HG03575 (cell line): Measurements from ENCODE around the gene SNRNP40.
"Not testable (repeated sequence)": the region's sequence is repeated elsewhere in the genome, so short reads cannot be mapped to it uniquely, and the experiment has no call there.

Experiments
- ATAC-seq: cut with Tn5 transposase; IDR thresholded peaks from one replicate; pipeline ENCODE4 v1.9.1; 2021; ENCODE audit not compliant: unreplicated experiment, insufficient number of reproducible peaks, low FRiP score; ENCODE audit errors: extremely low read depth

The SNRNP40 gene

DNA sequence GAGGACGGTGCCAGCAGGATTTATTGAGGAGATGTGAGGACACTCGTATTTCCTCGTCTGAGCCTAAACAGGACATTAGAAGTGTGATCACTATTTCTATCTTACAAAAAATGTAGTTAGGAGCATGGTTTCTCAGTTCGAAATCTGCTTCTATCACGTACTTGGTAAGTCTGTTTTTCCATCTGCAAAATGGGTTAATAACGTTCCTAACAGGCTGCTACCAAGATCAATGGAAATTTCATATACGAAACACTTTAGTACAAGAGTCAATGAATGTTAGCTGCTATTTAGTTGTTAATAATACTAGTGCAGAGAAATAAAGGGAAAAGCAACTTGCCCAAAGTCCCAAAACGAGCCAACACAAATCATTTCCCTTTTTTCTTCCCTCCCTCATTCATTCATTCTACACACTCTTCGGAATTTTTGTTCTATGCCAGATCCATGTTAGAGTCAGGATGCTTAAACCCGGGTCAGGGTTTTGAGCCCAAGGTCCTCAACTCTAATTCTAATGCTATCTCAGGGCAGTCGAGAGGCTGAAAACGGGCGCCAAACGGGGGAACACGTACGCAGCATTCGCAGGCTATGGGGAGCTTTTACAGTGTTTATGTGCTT, 608 bp downstream of the SNRNP40 start:
- no peak for ATAC-seq

DNA sequence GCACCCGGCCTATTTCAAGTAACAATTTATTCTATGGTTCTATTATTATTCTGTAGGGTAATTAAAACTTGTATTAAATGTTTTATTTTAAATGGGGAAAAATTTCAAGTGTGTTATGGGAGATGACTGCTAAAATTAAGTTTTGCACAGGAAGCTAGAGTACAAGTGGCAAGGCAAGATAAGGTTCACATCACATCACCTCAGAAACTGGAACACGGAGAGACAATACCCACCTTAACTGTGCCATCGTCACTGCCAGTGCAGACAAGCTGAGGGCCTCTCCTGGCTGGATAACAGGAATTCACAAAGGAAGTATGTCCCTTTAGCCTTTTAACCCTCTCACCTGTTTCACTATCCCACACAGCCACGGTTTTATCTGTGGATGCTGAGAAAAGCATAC, 7.6 kb downstream of the SNRNP40 start:
- no peak for ATAC-seq

DNA sequence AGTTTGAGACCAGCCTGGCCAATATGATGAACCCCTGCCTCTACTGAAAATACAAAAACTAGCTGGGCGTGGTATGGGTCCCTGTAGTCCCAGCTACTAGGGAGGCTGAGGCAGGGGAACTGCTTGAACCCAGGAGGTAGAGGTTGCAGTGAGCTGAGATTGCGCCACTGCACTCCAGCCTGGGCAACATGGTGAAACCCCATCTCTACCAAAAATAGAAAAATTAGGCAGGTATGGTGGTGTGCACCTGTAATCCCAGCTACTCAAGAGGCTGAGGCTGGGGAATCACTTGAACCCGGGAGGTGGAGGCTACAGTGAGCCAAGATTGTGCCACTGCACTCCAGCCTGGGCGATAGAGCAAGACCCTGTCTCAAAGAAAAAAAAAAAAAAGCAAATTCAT, 8.8 kb downstream of the SNRNP40 start:
- ATAC-seq, result not testable (repeated sequence)

DNA sequence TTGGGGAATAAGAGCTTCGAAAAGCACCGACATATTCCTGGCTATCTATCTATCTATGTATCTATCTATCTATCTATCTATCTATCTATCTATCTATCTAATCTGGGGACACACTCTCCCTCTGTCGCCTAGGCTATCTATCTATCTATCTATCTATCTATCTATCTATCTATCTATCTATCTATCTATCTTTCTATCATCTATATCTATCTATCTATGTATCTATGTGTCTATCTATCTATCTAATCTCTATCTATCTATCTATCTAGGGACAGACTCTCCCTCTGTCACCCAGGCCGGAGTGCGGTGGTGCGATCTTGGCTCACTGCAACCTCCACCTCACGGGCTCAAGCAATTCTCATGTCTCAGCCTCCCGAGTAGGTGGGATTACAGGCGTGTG, 14.2 kb downstream of the SNRNP40 start:
- ATAC-seq, result not testable (repeated sequence)

DNA sequence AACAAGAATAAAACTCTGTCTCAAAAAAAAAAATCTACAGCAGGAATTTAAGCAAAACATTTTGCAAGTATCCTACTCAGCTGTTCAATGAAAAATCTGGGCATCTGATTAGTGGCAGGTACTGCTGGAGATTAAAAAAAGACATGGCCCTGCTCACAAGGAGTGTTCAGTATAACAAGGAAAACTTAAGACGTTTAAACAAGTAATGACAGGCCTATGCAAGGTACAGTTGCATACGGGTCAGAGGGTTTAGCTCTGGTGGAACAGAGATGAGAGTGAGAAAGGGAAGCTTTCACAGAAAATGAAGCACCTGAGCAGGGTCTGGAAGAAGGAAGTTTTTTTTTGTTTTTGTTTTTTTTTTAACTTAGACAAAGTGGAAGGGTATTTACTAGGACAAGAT, 23.0 kb downstream of the SNRNP40 start:
- no peak for ATAC-seq

DNA sequence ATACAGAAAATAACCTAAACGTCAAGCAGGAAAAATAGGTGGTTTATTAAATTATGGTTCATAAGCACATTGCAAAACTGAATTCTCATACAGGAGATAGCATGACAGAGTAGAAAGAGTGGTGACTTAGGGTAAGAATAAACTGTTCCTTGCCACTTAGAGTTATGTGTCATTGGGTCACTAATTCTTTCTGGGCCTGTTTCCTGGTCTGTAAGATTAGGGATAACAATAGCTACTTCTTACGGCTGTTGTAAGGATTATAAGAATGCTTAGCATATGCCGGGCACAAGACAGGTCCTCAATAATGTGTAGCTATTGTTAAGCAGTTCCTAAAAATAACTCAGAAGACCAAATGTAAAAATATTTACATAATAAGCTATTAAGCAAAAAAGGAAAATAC, 24.2 kb downstream of the SNRNP40 start:
- ATAC-seq, result no peak

DNA sequence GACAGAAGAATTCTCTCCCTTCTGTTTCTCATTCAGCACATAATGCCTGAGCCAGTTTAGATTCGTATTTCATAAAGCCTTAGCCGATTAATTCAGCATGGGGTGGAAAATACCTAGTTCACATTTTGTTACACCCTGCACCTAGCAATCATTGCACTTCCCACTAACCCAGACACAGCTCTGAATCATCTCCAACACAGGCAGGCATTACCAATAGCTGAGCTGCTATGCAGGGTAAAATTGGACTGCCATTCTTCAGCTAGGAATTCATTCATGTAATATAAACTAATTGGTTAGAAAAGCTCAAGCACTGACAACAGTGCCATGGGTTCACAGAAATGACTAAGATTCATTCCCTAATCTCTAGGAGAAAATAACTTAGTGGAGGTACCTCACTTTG, 30.0 kb downstream of the SNRNP40 start:
- ATAC-seq, result no peak

DNA sequence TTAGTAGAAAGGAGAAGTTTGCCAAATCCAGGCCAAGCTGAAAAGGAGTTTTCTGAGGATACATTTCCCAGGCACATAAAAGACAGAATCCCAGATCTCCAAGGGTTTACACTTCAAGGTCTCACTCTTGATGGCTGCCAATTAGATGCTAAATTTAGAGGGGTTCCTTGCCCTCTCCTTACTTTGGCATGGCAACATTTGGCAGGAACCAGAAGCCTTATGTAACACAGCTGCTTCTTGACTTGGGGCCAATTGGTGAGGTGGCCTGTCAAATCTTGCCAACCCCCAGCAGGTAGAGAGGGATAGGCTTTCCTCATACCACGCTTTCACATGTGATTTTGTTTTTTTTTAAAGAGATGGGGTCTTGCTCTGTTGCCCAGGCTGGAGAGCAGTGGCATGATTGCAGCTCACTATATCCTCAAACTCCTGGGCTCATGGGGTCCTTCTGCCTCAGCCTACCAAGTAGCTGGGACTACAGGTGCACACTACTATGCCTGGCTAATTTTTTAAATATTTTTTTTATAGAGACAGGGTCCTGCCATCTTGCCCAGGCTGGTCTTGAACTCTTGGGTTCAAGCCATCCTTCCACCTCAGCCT, 31.7 kb downstream of the SNRNP40 start:
- ATAC-seq, result no peak

DNA sequence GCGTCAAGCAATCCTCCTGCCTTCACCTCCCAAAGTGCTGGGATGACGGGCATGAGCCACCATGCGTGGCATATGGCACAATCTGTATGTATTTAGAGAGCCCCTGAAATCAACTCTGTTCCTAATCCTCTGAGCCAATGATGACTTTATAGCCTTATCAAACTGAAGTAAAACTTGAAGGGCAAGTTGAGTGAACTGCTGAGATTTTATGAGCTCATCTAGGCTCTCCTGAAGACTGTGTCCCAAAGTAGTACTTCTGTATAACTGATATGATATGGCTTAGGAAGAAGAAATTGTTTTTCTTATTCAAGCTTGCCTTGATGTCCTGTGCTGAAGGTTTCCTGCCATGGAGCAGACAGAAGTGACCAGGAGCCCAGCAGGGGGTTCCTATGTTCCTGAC, 33.2 kb downstream of the SNRNP40 start:
- no peak for ATAC-seq

DNA sequence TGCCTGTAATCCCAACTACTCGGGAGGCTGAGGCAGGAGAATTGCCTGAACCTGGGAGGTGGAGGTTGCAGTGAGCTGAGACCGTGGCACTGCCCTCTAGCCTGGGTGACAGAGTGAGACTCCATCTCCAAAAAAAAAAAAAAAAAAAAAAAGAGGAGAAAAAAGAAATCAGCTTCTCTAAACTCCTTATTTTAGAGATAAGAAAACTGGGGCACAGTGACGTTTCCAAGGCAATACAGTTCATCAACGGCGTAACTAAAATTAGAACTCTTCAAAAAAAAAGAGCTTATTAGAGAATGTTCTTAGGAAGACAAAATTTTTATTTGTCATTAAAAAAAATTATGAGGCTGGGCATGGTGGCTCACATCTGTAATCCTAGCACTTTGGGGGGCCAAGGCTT, 34.2 kb downstream of the SNRNP40 start:
- ATAC-seq, result not testable (repeated sequence)

DNA sequence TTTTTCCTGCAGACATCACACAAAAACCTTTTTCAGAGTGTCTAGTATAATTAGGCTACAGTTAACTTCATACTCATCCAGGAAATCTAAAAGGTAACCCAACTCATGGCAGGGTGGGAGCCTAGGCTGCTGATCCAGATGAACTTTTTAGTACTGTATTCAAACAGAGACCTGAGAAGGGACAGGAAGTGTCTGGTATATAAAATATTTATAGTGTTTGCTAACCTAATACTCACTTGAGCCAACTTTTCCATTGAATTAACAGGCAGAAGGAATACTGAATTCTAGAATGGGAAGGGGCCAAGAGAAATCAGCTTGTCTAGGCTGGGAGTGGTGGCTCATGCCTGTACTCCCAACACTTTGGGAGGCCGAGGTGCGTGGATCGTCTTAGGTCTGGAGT, 34.7 kb downstream of the SNRNP40 start:
- no peak for ATAC-seq

DNA sequence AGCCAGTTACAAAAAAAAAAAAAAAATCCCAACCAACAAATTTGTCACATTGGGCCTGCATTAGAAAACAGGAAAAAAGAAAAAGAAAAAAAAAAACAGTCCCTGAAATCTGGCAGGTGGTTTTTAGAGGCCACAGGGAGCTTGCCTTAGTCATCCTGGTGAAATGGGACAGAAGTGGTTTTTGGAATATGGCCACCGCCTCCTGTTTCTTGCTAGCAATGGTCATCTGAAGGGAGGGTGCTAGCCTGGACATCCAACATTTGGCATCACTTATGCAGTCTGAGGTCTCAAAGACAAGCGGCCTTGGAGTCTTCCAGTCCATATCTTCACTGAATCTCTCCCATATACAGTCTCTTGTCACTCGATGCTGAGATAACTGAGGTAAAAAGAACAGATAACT, 36.8 kb downstream of the SNRNP40 start:
- ATAC-seq, result no peak

DNA sequence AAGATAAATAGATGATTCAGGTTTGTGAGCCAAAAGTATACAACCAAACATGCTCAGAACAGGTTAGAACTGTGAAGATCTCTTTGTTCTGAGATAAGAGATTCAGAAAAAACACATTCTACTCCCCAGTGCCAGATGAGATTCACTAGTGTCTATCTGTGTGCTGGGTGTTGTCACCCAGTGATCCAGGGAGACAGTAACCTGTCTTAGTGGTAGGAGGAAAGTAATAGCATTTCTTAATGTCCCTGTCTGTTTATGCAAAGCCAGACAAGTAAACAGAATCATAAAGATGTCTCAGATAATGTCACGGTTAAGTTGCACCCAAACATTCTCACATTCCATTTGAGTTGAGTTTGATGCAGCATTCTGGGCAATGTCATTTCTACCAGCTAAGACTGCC, 38.0 kb downstream of the SNRNP40 start:
- no peak for ATAC-seq

DNA sequence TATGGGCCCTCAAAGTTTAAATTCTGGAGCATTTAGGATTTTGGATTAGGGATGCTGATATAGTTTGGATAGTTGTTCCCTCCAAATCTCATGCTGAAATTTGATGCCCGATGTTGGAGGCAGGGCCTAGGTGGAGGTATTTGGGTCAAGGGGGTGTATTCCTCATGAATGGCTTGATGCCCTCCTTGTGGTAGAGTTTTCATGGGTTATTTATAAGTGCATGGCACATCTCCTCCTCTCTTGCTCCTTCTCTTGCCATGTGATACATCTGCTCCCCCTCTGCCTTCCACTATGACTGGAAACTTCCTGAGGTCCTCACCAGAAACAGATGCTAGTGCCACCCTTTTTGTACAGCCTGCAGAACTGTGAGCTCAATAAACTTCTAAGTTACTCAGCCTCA, 39.4 kb downstream of the SNRNP40 start:
- no peak for ATAC-seq

DNA sequence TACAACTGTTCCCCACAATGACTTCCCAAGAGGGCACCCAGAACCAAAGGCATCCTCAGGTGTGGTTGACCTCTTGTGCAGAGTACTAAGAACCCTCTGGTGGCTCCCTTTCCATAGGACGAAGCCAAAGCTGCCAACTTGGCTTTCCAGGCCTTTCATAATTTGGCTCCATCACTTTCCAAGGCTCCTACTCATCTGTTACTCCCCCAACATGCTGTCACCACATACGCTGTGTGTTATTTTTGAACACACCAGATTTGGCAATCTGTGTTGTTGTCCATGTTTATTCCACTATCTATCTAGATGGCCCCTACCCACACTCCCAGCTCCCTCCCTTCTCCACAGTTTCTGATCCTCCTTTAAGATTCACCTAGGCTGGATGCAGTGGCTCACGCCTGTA, 46.7 kb downstream of the SNRNP40 start:
- no peak for ATAC-seq

DNA sequence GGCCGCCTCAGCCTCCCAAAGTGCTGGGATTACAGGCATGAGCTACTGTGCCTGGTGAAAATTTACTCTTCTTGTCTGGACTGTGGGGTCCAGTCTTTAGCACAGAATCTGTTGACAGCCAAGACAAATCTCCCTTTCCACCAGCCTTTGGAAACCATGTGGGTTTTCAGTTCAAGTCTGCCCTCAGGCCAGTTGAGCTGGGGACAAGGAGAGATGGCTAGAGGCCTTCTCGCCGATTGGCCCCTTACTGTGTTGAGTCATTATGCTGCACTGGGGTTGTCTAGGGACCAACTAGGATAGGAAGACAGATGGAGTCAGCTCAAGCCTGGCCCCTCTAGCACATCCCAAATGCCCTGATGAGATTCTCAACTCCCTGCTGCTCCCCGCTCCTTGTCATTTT, 48.3 kb downstream of the SNRNP40 start:
- no peak for ATAC-seq

DNA sequence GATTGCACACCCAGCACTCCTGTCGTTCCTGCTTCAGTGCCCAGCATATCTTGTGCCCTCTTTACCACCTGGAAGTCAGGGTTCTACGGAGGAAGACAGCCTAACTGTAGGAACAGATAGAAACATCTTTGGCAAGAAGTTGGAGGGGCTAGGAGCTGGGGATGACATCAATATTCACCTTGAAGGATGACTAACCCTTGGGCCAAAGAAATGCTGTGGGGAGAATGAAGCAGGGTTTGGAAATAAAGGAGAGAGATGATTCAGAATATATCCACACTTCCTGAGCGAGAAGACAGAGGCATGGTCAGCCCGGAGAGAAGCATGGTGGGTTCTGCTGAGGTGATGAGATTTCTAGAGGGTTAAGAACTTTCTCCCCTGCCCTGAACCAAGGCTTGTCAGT, 52.3 kb downstream of the SNRNP40 start:
- ATAC-seq, result no peak

DNA sequence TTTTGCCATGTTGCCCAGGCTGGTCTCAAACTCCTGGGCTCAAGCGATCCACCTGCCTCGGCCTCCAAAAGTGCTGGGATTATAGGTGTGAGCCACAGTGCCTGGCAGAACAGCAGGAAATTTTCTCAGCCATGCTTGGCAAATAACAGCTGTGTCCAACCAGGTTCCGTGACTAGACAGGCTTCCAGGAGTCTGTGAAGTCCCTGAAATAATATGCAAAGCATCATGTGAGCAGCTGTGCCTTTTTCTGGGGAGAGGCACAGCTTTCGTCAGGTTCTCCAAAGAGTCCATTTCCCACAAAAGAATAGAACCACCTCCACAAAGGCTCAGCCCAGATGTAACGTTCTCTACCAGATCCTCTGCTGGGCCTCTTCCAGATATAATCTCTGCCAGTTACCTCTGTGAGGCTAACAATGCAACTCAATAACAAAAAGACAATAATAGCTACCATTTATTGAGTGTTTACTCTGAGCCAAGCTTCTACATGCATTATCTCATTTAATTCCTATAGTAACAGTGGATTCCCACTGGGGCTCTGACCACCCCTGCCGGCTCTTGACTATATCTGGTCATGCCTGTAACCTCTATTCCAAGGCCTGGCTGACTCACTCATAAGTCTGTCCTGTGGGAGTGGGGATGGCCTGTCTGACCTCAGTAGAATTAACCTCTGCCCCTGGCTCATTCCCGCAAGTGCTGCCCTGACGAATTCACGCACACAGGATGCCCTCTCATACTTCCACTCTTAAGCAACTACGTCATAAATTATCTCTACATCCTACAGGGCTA, 52.9 kb downstream of the SNRNP40 start:
- ATAC-seq, result no peak

DNA sequence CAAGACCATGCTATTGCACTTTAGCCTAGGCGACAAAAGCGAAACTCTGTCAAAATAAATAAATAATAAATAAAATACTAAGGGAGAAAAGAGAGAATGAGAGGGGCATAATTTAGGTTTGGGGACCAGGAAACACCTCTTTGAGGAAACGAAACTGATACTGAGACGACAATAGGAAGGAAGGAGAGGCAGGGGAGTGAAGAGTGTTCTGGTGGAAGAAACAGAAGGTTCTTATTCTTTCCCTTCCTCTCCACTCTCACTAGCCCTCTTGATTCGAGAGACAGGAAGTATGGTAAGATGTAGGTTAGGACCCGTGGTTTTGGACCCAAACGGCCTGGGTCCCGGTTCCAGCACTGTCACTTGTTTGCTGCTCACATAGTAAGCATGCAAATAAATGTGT, 55.3 kb downstream of the SNRNP40 start:
- ATAC-seq, result no peak

DNA sequence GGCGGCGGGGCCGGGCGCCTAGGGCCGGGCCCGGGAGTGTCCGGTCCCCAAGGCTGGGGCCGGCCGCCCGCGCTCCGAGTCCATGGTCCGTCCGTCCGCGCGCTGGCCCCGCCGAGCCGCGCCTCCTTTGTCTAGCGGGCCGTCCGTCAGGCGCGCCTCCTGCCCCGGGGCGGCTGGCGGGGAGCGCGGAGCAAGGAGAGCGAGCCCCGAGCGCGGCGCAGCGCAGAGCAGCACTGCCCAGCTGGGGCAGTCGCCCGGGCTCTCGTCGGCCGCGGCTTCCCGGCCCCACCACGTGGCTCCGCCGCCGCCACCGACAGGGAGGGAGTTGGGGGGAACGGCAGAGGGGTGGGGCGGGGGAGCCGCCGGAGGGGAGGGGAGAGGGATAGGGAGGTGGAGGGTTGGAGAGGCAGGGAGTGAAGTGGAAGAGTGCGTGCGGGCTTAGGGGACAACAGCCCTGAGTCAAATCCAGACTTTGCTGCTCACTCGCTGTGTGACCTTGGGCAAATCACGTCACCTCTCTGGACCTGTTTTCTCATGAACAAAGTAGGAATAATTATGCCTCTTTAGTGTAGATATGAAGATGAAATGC, 56.8 kb downstream of the SNRNP40 start, which contains the start of gene NKAIN1:
TSS of gene NKAIN1 (minus strand) at position 235 of the 589 bp plus-strand sequence. CDS start 340 bp downstream, outside the sequence.
- no peak for ATAC-seq
